Nephron progenitor cell (in vitro differentiated cells): ENCODE data around the gene CMTR1.

ENCODE experiments used
- DNase-seq: peaks from one replicate; pipeline ENCODE4 v3.0.0; 2021
- H3K27ac Mint-ChIP-seq: 2 replicates; pipeline ENCODE4 v1.8.0; 2021; ENCODE audit warnings: mild to moderate bottlenecking, moderate library complexity, mixed read lengths
- H3K27me3 Mint-ChIP-seq: 2 replicates; pipeline ENCODE4 v1.8.0; 2021; ENCODE audit warnings: mild to moderate bottlenecking, low read depth, mixed read lengths; ENCODE audit not compliant: poor library complexity
- H3K36me3 Mint-ChIP-seq: 2 replicates; pipeline ENCODE4 v1.8.0; 2021; ENCODE audit warnings: low read depth, mixed read lengths
- H3K4me1 Mint-ChIP-seq: 2 replicates; pipeline ENCODE4 v1.8.0; 2021; ENCODE audit warnings: mixed read lengths
- H3K4me3 Mint-ChIP-seq: 2 replicates; pipeline ENCODE4 v1.8.0; 2021; ENCODE audit warnings: mild to moderate bottlenecking, moderate library complexity, mixed read lengths
- H3K9me3 Mint-ChIP-seq: 2 replicates; pipeline ENCODE4 v1.8.0; 2021; ENCODE audit warnings: mild to moderate bottlenecking, moderate library complexity, mixed read lengths
- TF ChIP-seq, protein P1 (sequence below): fragments of 200-600 bp; sonication (generic); IDR thresholded peaks from 2 replicates; pipeline ENCODE4 v1.5.0; 2021; ENCODE audit warnings: antibody characterized with exemption

The CMTR1 gene, protein sequence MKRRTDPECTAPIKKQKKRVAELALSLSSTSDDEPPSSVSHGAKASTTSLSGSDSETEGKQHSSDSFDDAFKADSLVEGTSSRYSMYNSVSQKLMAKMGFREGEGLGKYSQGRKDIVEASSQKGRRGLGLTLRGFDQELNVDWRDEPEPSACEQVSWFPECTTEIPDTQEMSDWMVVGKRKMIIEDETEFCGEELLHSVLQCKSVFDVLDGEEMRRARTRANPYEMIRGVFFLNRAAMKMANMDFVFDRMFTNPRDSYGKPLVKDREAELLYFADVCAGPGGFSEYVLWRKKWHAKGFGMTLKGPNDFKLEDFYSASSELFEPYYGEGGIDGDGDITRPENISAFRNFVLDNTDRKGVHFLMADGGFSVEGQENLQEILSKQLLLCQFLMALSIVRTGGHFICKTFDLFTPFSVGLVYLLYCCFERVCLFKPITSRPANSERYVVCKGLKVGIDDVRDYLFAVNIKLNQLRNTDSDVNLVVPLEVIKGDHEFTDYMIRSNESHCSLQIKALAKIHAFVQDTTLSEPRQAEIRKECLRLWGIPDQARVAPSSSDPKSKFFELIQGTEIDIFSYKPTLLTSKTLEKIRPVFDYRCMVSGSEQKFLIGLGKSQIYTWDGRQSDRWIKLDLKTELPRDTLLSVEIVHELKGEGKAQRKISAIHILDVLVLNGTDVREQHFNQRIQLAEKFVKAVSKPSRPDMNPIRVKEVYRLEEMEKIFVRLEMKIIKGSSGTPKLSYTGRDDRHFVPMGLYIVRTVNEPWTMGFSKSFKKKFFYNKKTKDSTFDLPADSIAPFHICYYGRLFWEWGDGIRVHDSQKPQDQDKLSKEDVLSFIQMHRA

DNA sequence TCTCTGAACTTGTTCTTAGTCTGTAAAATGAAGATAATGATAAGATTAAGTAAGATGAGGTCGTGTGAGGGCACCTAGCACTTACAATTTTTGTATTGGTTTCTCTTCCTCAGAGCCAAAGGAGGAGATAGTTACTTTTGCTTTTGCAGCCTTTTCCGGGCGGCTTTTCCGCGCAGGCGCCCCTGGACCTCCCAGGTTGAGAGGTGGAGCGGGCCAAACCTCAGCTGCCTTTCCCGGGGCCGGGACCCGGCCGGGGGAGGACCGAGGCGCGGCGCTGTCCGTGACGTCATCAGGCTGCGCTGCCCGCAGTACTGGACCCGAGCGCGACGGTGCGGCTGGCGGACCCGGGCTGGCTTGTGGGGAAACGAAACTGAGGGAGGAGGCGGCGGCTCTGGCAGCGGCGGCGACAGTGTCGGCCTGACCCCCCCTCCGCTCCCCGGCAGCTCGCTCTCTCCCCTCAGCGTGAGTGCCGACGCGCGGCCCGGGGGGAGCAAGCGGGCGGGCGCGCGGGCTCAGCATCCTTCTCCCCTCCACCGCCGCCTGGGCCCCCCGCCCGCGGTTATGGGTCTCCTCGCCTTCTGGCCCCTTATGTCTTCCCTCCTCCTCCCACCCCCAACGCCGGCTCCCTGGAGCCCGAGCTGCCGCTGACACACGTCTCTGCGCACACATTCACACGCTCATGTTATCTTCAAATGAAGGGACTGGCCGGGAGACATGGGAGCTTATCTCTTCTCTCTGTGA, at the start of gene CMTR1:
Gene CMTR1, plus strand, starts transcription at position 306 of the 741 bp plus-strand sequence. CDS start 2,409 bp downstream, outside the sequence.
- TF ChIP-seq, protein P1, sequence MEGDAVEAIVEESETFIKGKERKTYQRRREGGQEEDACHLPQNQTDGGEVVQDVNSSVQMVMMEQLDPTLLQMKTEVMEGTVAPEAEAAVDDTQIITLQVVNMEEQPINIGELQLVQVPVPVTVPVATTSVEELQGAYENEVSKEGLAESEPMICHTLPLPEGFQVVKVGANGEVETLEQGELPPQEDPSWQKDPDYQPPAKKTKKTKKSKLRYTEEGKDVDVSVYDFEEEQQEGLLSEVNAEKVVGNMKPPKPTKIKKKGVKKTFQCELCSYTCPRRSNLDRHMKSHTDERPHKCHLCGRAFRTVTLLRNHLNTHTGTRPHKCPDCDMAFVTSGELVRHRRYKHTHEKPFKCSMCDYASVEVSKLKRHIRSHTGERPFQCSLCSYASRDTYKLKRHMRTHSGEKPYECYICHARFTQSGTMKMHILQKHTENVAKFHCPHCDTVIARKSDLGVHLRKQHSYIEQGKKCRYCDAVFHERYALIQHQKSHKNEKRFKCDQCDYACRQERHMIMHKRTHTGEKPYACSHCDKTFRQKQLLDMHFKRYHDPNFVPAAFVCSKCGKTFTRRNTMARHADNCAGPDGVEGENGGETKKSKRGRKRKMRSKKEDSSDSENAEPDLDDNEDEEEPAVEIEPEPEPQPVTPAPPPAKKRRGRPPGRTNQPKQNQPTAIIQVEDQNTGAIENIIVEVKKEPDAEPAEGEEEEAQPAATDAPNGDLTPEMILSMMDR, result no peak
- Mint-ChIP-seq H3K4me1 (peaks cover 33% of the 10 kb centered on the region), H3K27ac (peak within 1 kb of the TSS; percentile 95), H3K36me3 (peaks cover 13% of the 10 kb centered on the region), H3K4me3 (peak within 1 kb of the TSS; percentile 93), H3K9me3 (peaks cover under 1% of the 10 kb centered on the region), H3K27me3 (peaks cover 13% of the 10 kb centered on the region)
- peak; percentile 97 for DNase-seq

DNA sequence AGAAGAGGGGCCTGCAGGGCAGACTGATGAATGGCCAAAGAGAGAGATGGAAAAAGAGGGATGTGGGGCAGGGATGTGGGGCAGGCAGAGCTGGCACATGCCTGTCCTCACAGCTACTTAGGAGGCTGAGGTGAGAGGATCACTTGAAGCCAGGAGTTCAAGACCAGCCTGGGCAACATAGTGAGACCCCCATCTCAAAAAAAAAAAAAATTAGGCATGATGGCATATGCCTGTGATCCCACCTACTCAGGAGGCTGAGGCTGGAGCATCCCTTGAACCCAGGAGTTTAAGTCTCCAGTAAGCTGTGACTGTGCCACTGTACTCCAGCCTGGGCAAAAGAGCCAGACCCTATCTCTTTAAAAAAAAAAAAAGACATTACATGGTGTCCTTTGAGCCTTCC, 44.4 kb upstream of the CMTR1 start:
- Mint-ChIP-seq H3K9me3 (no peaks in the 10 kb centered on the region), H3K36me3 (peaks cover 14% of the 10 kb centered on the region), H3K27me3 (no peaks in the 10 kb centered on the region), H3K4me1 (no peaks in the 10 kb centered on the region), H3K4me3 (no peak overlapping the region), H3K27ac (no peak overlapping the region)
- TF ChIP-seq, protein P1, result no peak
- DNase-seq, result no peak

DNA sequence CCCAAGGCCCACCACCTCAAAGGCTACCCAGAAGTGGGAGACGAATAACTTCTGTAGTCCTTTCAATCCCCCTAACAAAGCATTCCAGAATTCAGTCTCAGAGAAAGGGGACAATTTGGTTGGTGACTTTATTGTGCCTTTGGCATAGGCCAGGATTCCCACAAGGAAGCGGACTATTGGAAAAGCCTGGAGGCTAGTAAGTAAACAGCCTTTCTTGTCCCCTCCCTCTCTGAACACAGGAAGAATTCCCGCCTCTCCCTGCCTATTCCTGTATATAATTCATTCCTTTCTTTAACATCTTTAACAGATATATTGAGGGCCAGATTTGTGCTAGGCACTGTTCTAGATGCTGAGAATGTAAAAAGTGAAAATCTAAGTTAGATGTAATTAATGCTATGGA, 43.2 kb upstream of the CMTR1 start:
- no peaks in the 10 kb centered on the region for H3K4me1 Mint-ChIP-seq
- no peaks in the 10 kb centered on the region for H3K9me3 Mint-ChIP-seq
- TF ChIP-seq, protein P1, result no peak
- no peaks in the 10 kb centered on the region for H3K27me3 Mint-ChIP-seq
- peaks cover 11% of the 10 kb centered on the region for H3K36me3 Mint-ChIP-seq
- no peak overlapping the region for H3K27ac Mint-ChIP-seq
- H3K4me3 Mint-ChIP-seq, result no peak overlapping the region
- DNase-seq, result no peak

DNA sequence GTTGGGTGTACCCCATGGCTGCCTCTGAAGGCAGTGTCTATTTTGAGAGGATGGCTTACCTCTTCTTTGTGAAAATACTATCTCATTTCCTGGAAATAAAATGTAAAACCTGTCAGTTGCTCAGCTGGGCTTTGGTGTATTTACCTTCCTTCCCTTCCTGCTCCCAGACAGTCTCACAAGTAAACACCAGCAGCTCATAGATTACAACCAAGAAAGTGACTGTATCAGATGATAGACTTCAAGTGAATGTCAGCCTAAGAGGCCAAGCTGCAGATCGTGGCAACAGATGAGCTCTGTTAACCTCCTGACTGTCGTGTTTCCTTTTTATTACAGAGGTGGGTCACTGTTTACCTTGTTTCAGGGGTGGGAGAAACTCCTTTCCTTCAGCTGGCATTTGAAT, 41.9 kb upstream of the CMTR1 start:
- TF ChIP-seq, protein P1, result no peak
- H3K36me3 Mint-ChIP-seq, result peaks cover 15% of the 10 kb centered on the region
- peak overlapping the region; percentile 15 for H3K27ac Mint-ChIP-seq
- H3K27me3 Mint-ChIP-seq, result no peaks in the 10 kb centered on the region
- H3K4me1 Mint-ChIP-seq, result no peaks in the 10 kb centered on the region
- H3K9me3 Mint-ChIP-seq, result no peaks in the 10 kb centered on the region
- DNase-seq, result no peak
- H3K4me3 Mint-ChIP-seq, result no peak overlapping the region

DNA sequence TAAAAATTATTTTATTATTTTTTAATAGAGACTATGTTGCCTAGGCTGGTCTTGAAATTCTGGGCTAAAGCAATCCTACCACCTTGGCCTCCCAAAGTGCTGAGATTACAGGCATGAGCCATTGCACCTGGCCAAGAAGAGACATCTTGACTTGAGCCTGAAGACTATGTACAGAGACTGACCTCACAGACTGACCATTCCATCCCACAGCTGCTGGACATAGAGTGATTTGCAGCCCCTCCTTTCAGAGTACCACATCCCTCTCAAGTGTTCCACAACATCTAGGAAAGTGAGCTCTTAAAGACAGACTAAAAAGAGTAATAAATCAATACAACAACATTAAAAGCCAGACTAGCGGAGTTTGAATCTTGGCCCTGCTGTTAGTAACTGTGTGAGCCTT, 40.2 kb upstream of the CMTR1 start:
- Mint-ChIP-seq H3K27me3 (no peaks in the 10 kb centered on the region), H3K4me1 (no peaks in the 10 kb centered on the region)

More for the DNA sequence above, 40.2 kb upstream of the CMTR1 start:
- Mint-ChIP-seq H3K9me3 (no peaks in the 10 kb centered on the region), H3K4me3 (no peak overlapping the region), H3K27ac (no peak overlapping the region), H3K36me3 (peaks cover 10% of the 10 kb centered on the region)
- TF ChIP-seq, protein P1, result no peak
- no peak for DNase-seq
